GM21390 (cell line): Measurements from ENCODE around the gene HNRNPA1.
A peak's percentile ranks its signal among the peaks of the same experiment; 100 is the strongest.
"Not testable (repeated sequence)": the region's sequence is repeated elsewhere in the genome, so short reads cannot be mapped to it uniquely, and the experiment has no call there.

ENCODE experiments used
- ATAC-seq: cut with Tn5 transposase; IDR thresholded peaks from one replicate; pipeline ENCODE4 v1.9.1; 2021; ENCODE audit not compliant: unreplicated experiment

The HNRNPA1 gene

DNA sequence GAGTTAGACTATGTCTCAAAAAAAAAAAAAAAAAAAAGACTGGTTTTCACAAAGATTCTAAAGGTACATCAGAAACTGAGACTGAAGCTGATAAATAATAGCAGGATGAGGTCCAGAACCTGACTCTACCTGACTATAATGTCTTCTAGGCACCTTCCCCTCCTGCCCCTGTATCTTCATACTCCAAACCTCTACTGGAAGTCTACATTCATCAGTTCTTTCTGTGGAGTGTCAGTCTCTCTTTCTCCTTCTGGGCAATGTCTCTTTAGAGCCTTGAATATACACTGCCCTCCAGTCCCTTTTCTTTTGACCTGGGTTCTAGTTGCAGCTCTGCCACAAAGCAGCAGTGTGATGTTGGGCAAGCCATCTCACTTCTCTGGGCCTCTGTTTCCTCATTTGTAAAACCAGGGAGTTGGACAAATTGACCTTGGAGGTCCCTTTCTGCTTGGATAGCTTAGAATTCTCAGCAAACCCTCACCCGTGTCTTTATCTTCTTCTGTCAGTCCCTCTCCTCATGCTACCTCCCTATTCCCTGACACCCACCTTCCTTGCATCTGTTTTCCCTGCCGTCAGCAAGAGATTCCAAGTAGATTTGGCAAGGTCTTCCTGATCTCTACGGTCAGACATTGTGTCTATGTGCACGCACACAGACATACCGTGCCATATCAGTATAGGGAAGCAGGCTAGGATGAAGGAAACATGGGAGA lies 16.0 kb downstream of the HNRNPA1 start:
- no peak for ATAC-seq

DNA sequence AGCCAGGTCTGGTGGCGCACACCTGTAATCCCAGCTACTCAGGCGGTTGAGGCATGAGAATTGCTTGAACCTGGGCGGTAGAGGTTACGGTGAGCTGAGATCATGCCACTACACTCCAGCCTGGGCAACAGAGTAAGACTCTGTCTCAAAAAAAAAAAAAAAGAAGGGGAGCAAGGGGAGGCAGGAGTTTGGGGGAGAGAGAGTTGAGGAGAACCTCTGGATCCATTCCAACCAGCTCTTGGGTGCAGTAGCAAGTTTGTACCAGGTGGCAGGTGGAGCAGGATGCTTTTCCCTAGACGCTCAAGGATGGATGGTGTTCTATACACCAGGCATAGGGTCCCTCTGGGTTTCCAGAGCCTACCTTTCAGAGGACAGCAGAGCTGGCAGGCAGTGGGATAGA lies 18.4 kb downstream of the HNRNPA1 start:
- ATAC-seq = no peak

DNA sequence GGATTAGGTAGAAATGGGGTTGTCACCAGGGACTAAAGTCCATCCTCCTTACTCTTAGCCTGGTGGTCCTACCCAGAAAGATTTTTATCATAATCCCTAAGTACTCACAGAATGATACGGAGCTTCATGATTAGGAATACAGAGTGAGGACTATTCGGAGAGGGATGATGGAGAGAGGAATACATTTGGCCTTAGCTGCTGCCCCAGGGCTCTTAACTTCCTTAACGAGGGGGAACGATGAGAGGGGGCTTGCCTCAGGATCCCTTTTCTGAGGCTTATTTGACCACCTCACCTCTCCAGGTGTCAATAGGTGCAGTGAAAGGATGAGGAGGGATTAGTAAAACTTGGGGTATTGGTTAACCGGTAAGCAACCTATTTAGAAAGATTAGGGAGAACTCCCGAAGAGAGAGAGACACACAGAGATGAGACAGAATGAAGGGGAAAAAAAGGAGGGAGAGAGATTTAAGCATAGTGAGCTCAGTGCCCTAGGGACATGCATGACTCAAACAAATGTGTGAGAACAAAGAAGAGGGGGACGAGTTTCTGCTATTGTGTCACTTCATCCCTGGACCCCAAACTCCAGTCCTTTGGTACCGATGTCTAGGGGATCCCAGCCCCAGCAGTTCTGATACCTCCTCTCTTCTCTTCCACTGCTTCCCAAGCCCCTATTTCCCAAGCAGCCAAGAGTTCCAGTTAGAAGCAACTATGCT lies 19.1 kb downstream of the HNRNPA1 start:
- no peak for ATAC-seq

DNA sequence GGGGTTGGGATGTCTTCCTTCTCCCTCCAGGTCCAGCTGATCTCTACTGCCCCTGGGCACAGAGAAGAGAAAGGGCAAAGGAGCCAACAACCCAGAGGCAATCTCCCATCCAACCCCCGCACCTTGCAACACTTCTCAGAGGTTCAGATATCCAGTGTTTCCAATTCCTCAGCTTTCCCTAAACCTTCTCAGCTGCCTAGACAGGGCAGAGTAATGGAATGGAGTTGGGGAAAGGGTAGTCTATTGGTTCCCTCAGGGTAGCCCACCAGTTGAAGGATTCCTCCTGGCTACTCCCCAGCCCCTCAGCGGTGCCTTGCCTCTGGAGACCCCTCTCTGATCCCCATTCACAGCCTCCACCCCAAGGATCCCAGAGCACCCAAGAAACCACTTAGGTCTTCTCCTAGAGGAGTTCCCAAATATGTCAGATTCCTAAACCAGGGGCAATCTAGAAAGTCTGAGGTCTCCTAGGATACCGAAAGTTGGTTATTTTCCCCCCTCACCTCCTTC lies 19.8 kb downstream of the HNRNPA1 start:
- no peak for ATAC-seq

DNA sequence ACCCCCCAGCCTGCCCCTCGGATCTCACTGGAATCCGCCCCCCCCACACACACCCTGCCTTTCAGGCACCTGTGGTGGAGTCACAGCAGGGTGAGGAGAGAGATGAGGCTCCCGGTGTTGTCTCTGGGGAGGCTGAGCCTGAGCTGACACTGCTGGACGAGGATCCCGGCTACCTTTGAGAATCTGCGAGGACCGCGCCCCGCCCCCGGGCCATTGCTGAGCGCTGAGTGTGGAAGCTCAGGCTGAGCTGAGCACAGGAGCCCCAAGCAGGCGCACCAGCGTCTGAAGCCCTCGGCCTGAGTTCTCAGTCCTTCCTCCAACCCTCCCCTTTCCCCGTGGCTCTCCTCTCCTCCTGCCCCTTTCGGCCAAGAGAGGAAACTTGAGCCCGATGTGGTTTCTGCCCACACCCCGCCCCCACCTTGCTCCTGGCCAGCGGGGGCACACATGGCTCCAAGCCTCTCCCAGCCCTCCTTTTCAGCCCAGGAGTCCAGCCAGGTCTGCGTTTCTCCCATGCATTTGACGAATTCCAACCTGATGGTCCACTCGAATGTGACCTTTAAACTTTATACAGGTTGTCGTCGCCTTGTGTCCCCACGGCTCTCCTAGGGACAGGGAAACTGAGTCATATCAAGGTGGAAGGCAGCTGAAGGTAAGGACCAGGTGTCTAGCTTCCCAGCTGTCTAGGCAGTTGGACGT lies 20.4 kb downstream of the HNRNPA1 start, which contains the start of gene NFE2:
Gene NFE2 (minus strand): TSS at position 284 of the 696 bp plus-strand sequence. CDS start 5,767 bp downstream, outside the sequence.
- no peak for ATAC-seq

DNA sequence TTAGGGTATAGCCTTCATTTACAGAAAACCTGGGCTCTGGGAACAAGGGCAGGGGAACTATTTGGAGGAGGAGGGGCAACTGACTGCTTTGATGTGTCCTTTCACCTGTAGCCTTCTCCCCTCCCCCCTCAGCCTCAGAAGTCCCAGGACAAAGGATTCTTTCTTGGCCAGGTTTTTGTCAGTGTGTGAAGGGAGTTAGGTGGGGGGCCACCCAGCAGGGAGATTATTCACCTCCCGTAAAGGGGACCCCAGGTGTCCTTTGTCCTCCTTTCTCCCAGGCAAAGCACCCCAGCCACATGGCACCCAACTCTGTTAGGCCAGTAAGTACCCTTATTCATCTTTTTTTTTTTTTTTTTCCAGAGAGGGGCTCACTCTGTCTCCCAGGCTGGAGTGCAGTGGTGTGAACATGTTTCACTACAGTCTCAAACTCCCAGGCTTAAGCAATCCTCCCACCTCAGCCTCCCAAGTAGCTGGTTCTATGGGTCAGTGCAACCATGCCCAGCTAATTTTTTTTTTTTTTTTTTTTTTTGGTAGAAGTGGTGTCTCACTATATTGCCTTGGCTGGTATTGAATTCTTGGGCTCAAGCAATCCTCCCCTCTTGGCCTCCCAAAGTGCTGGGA lies 21.0 kb downstream of the HNRNPA1 start:
- ATAC-seq = no peak

DNA sequence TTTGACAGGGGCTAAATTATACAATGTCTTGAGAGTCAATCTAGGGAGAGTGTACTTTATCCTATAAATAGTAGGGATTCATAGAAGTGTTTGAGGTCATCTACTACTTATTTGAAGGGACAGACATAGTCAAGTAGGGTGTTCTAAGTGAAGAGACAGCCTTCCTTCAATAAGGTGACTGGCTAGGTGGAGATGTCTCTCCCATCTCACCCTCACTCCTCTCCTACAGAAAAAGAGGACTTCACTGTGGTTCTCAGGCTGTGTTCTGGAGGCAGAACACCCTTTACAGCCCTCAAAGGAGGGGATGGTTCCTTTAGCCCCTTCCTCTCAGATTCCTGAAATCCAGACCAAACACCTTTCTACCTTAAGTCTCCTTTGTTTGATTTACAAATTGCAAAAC lies 23.1 kb downstream of the HNRNPA1 start:
- ATAC-seq = no peak

DNA sequence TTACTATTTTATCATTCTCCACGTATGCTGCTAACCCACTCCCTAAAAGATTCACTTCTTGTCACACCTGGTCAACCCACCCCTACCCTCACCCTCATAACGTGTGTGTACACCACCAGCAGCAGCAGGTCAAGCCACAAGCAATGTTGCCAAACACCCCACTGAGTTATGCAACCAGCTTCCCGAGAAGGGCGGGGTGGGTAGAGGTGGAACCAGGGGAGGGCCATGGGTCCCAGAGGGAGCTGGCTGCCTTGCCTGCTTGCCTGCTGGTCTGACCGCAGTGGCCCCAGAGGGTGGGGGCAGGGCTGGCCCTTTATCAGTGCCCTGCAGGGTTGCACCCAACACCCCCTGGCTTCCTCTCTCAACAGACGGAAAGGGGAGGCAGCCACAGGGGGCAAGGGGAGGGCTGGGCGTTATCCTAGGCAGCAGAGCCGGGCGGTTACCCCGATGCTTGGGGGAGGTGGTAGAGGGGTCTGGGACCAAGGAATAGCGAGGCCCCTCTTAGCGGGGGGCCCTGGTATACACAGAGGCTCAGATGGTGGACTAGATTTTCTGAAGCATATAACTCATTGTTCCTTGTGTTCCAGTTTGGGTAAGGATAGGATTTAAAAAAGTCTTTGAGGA lies 23.8 kb downstream of the HNRNPA1 start:
- ATAC-seq = no peak

DNA sequence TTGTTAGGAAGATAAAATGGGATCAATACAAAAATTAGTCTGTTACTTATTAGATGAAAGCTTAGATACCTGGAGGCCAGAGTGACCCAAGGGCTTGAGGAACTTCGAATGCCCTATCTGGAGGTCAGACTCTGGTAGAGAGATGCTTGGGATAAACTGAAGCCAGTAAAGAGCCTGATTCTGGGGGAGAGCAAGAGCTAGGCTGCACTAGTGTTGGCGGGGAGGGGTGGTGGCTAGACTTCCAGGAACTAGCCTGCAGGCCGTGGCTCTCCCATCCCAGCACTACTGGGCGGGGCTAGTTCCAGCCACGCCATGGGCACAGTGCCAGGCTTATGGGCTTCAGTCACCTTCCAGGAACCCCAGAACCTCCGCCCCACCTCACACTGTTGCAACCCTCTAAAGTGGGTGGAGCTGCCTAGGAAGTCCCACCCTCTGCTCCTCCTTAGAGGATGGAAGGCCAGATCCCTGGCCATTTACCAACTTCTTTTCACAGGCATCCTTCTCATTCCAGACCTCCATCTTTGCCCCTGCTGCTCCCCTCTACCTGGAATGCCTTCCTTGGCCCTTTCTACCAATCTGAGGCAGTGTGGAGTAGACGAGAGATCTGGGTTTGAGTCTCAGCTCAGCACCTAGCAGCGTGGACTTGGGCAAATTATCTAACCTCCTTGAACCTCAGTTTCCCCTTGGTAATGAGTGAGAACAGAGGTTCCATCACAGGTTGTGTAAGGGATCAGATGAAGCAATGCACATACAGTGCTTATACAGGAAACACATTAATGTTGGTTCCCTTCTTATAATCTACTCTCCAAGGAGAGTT lies 26.6 kb downstream of the HNRNPA1 start:
- no peak for ATAC-seq

DNA sequence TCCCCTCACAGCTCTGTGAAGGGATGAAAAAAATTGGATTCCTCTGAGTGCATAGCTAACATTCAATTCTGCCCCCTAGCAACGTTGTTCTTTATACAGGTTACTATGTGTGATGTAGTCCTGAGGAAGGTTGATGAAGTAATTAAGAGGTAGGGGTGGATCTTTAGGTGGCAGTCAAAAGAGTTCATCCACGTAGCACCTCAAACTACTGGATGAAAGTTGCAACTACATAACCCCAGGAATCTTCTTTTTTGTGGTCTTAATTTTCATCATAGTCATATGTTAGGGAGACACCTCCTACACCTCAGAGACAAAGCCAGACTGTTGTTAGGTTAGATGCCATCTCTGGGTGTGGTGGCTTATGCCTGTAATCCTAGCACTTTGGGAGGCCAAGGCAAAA lies 30.5 kb downstream of the HNRNPA1 start:
- no peak for ATAC-seq

DNA sequence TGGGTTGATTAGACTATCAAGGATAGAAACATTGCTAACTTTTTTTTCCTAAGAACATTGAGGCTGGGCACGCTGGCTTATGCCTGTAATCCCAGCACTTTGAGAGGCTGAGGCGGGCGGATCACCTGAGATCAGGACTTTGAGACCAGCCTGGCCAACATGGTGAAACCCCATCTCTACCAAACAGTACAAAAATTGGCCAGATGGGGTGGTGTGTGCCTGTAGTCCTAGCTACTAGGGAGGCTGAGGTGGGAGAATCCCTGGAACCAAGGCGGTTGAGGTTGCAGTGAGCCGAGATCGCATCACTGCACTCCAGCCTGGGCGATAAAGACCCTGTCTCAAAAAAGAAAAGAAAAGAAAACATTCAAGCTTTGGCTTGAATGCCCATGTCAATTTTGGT lies 31.8 kb downstream of the HNRNPA1 start:
- not testable (repeated sequence) for ATAC-seq

DNA sequence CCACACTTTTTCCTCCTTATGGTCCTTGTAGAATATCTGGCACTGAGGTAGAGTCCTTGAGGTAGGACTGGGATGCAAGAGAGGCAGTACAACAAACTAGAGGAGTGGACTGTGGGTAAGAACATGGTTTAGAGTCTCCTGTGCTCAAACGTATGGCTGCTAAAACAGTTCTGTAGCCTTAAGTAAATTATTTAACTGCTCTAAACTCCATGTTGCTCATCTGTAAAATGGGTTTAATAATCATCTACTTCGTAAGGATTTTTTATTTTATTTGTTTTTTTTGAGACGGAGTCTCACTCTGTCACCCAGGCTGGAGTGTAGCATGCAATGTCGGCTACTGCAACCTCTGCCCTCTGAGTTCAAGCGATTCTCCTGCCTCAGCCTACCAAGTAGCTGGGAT lies 40.8 kb downstream of the HNRNPA1 start:
- ATAC-seq = no peak

DNA sequence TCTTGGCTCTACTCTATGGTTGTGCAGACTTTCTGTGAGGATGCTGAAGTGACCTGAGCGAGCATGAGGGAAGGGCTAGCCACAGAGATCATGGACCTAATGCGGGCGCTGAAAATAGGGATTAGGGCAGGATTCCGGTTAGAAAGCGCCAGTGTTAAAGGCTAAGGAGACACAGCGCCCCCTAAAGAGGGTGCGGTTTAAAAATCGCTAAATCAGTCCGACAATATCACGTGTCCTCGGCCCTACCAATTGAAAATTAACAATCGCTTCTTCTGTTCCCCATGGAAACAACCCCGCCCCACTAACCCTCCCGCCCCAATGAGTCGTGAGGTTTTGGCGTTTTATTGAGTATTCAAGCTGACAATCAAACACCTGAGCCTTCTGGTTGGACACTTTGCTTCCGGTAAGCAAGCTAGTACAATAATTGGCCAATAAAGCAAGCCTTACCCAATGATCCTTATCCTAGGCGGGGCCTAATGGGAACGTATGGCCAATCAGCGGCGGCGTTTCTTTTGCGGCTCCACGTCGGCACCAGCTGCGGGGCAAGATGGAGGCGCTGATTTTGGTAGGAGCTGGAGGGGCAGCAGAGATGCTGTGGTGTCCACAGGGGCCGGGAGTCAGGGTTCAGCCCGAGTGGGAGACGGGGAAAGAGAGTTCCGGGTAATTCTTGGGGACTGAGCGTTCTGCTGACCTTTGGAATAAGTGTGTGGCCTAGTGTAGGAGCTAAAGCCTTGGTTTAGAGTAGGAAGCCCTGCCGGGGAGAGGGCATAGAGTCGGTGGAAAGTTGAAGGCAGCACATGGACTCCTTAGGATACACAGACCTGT lies 44.3 kb downstream of the HNRNPA1 start, which contains the start of gene COPZ1:
Gene COPZ1 (plus strand): TSS at position 515 of the 825 bp plus-strand sequence. CDS start 33 bp downstream, at position 548.
- ATAC-seq = peak; percentile 99

DNA sequence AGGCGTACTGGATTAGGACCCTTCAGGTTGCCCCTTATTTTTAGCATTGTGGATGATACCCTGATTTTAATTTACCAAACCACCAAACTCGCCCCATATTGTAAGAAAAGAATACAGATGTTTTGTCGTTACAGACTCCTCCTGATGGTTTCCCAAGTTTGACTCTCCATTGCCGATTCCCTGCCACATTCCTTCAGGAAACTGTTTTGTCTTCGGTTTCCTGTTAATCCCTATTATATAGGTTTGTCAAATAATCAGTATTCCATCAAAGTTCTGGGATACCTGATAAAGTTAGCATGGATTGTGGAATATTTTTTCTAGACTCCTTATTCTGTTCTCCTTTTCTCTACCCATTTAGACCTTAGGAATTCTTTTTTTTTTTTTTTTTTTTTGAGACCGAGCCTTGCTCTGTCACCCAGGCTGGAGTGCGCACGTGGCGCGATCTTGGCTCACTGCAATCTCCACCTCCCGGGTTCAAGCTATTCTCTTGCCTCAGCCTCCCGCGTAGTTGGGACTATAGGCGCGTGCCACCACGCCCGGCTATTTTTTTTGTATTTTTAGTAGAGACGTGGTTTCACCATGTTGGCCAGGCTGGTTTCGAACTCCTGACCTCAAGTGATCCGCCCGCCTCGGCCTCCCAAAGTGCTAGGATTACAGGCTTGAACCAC lies 45.0 kb downstream of the HNRNPA1 start:
- ATAC-seq = not testable (repeated sequence)

DNA sequence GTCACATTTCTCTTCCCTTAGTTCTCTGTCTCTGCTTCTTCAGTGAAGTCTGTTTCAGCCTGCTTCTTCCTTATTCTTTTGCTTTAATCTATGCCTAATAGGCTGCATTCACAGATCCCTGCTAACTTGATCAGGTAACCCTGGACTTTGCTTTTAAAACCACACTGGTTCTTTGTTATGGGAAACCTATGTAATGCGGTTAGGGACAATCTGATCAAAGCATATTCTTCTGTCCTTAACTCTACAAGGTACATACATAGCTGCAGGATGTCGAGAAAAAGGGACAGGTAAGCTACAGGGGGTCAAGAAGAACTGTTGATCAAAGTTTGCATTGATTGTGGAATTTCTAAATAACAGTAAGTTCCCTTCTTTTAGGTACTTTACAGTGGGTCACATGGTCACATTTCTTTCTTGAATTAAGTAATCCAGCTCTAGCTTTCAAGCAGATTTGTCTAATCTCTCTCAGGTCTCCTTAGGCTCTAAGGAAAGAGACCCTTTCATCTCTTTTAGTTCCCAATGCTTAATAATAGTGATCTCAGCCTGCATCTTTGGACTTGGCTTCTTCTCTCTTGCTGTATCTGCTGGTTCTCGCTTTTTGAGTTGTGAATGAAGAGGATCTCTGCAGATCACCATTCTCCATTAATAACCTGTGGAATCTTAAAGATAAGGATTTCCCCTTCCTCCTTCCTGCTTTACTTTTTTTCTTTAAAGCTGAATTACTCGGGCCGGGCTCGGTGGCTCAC lies 48.2 kb downstream of the HNRNPA1 start:
- no peak for ATAC-seq

DNA sequence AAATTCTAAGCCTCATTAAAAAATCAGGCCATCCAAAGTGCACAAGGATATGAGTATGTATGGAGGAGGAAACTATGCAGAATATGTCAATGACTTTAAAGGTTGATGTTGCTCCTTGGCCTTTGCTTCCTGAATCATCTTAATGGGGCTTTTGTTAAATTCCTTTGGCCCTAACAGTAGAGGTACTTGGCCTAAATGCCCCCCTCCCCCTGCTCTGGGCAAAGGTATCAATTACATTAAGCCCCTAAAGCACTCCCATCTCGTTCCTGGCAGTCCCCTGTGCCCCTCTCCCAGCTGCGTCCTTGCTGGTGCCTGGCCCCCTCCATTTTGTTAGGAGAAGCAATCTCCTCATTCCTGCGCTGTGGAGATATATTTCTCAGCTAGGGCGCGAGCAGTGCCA lies 49.2 kb downstream of the HNRNPA1 start:
- ATAC-seq = no peak

DNA sequence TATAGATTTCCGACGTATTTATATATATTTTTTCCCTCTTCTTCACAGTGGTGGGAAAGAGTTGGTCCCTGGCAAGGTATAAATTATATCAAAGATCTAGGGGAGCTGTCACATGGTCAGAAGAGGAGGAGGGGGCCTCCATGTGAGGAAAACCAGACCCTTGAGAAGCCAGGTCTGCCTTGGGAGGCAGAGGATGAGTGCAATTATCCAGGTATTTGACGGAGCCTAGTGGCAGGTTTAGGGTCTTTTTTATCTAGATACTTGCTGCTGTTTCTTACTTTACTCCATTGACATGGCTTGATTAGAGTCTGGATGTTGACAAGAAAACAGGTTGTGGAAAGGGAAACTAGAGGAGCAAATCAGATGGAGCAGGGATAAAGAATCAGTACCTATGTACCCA lies 49.9 kb downstream of the HNRNPA1 start:
- ATAC-seq = no peak

DNA sequence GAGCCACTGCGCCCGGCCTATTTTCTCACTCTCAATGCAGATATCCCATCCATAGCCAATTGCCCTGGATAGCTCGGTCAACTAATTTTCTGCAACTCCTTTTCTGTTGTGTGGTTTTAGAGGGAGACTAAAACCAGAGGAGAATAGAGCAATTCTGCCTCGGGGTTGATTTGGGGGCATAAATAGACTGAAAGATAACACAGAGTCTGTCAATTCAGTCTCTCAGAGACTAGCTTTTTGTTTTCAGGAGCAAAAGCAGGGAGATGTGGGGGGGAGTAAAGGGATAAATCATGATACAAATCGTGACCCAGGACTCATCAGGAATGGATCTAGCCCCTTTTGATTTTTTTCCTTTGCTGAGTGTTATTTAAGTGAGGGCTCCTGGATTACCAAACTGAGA lies 50.9 kb downstream of the HNRNPA1 start:
- no peak for ATAC-seq
